Esophagus muscularis mucosa (tissue), 3 donors: Measurements from ENCODE around the gene OR52E4.

ENCODE experiments used
- CTCF ChIP-seq, 3 experiments: fragments of 200-600 bp in 2 of 3; fragments of 450-650 bp in 1 of 3; sonication (generic) in 2 of 3; IDR thresholded peaks; one replicate each; pipeline ENCODE4 v1.5.1; 2017 to 2019; ENCODE audit warnings: antibody characterized with exemption in 3 of 3, mild to moderate bottlenecking in 2 of 3, moderate library complexity in 1 of 3
- POLR2AphosphoS5 ChIP-seq, 2 donors: sonication (generic); formaldehyde crosslinking; IDR thresholded peaks; one replicate each; pipeline ENCODE4 v1.6.1; 2017; ENCODE audit warnings: antibody characterized with exemption in 2 of 2

- TF ChIP-seq POLR2AphosphoS5 (IDR thresholded peaks at IDR 0.05) = no peak
- TF ChIP-seq CTCF (IDR thresholded peaks at IDR 0.05) = no peak
These were observed 6.7 kb downstream of the OR52E4 start for GRCh38 chr11:5887172-5887571.
